Measurements from ENCODE around the gene EWSR1.
A peak's percentile ranks its signal among the peaks of the same experiment; 100 is the strongest.
"Not testable (repeated sequence)": the region's sequence is repeated elsewhere in the genome, so short reads cannot be mapped to it uniquely, and the experiment has no call there.

EWSR1 gene, protein sequence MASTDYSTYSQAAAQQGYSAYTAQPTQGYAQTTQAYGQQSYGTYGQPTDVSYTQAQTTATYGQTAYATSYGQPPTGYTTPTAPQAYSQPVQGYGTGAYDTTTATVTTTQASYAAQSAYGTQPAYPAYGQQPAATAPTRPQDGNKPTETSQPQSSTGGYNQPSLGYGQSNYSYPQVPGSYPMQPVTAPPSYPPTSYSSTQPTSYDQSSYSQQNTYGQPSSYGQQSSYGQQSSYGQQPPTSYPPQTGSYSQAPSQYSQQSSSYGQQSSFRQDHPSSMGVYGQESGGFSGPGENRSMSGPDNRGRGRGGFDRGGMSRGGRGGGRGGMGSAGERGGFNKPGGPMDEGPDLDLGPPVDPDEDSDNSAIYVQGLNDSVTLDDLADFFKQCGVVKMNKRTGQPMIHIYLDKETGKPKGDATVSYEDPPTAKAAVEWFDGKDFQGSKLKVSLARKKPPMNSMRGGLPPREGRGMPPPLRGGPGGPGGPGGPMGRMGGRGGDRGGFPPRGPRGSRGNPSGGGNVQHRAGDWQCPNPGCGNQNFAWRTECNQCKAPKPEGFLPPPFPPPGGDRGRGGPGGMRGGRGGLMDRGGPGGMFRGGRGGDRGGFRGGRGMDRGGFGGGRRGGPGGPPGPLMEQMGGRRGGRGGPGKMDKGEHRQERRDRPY

DNA sequence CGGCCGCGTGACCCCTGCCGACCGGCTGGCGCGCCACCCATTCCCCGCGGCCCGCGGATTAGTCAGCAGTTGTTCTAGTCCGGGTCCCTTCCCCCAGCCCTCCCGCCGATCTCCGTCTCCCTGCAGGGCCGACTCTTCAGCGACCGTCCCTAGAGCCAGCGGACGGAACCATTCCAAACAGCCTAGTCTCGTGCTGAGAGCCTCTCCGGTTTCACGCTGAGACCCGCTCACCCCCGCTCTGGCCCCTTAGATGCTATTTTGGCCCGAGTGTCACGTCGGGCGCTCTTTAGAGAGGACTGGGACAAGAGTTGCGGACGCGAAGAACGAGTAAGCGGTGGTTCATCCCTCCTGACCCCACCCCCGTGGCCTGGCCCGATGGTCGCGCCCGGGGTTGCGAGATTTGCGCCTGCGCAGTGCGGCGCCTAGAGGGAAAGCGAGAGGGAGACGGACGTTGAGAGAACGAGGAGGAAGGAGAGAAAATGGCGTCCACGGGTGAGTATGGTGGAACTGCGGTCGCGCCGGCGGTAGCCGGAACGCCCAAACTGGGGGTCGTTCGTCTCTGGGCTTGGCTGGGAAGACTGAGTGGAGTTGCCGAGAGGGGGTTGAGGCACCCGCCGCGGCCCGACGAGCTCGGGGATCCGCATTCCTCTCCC is at the start of gene EWSR1, which contains the start of gene RHBDD3:
TSS of gene EWSR1 (plus strand) at position 411 of the 653 bp plus-strand sequence. CDS start at position 480, 69 bp downstream.
TSS of gene RHBDD3 (minus strand) at position 124 of the 653 bp plus-strand sequence. CDS start 2,355 bp downstream, outside the sequence.
- DNase-seq (ENCODE audit: low read depth), result peak; percentile 93

DNA sequence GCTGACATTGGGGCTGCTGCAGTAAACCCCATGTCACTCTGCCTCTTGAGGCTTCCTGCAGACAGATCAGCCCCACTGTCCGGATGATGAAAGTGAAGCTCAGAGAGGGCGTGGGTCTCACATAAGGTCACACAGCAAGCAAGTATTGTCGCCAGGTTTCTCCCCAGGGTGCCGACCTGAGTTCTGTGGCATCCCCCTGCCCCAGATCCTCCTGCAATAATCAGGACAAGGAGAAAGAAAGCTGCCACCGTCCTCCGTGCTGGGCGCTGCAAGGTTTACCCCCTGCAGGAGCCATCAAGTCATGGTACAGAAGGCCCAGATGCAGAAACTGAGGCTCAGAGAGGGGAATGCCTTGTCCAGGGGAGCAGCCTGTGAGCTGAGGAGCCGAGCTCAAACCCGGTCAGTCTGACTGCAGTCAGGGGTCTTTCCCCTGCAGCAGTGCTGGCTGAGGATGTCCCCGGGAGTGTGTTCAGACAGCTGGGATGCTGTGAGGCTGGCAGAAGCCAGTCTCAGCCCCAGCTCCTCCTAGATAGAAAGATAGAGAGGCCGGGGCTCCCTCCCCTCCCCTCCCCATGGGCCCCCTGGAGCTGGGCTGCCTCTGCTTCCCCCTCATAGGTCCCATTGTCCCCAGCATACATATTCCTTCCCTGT is 49.2 kb upstream of the EWSR1 start:
- DNase-seq (ENCODE audit: low read depth), result no peak

DNA sequence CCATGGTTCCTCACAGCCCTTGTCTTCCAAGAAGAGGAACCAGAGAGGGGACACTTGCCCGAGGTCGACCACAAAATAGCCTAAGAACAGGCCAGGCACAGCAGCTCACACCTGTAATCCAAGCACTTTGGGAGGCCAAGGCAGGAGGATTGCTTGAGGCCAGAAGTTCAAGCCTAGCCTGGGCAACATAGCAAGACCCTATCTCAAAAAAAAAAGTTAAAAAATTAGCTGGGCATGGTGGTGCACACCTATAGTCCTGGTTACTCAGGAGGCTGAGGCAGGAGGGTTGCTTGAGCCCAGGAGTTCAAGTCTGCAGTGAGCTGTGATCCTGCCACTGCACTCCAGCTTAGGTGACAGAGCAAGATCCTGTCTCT is 48.7 kb upstream of the EWSR1 start:
- DNase-seq (ENCODE audit: low read depth), result not testable (repeated sequence)

DNA sequence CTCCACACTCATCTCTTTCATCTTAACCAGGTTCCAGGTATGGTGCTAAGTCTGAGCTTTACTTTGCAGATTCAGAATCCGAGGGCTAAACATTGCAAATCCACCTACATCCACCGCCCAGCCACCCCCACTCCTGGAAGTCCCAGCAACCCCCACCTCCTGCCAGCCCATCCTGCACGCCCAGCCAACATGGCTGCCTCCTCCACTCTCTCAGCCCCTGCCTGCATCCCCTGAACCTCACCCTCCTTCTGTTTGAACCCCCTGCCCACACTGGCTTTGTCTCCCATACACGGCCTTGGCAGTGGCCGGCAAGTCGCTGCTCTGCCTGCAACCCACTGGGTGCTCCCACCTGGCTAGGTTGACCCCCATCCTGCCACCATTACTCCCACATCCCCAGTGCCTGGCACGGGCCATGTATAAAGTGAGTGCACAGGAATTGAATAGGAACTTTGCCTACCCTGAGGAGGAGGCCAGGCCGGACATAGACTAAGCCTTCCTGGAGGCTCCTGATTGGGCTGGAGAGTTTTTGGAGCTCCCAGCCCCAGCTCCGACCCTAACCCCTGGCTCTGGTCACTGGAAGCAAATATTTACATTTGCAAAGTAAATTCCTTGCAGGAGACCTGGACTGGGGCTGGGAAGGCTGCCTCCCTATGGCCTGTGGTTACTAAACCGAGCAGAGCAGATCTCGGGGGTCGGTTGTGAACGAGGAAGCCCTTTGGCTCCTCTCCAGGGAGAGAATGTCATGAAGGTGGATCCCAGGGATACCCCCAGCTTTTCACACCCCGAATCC is 48.0 kb upstream of the EWSR1 start:
- no peak for DNase-seq (ENCODE audit: low read depth)

DNA sequence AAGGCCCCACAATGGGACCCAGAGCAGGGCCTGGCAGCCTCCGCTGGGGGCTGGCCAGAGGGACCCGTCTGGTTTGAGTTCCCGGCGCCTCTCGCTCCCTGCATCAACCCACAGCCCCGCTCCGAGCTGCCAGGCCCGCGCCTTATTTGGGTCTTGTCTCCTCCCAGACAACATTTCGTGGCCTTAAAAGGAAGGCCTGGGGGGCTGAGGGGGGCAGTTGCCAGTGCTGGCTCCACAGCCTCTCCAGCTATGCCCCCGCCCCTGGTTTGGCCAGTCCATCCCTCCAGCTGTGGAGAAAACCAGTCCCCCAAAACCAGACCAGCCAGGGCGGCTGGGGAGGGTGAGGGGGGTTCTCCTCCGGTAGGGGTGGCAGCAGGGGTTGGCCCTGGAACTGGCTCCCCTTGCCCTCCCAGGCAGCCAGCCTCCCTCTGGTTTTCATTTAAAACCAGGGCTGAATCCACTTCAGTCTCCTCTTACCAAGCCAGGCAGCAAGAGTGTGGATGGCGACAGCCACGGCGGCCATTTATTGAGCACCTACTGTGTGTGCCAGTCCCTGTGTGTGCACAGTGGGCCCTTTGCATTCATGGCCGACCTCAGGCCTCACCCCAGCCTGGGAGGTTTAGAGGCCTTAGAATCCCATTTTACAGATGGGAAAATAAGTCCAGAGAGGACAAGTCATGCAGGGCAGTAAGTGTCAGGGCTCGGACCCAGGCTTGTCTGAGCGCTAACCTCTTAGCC is 43.8 kb upstream of the EWSR1 start:
- no peak for DNase-seq (ENCODE audit: low read depth)

DNA sequence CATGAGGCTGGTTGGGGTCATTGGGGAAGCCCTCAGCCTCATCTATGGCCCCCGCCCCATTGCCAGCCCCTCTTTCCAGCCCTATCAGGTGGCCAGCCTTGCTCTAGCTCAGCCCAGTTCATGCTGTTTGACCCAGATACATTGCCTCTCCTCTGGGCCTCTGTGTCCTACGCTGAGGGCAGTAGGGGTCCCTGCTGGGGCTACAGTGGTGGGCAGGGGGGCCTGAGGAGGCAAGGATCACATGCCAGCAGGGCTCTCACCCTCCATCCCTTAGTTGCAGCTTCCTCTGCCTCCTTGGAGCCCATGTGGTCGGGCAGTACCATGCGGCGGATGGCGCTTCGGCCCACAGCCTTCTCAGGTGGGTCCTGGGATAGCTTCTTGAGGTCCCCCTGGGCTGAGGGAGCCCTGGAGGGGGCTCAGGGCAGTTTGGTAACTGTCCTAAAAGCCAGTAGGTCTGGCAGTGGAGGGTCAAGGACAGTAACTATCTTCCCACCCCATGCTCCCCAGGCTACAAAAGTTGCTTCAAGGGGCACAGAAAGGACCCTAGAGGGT is 43.1 kb upstream of the EWSR1 start:
- DNase-seq (ENCODE audit: low read depth), result no peak

DNA sequence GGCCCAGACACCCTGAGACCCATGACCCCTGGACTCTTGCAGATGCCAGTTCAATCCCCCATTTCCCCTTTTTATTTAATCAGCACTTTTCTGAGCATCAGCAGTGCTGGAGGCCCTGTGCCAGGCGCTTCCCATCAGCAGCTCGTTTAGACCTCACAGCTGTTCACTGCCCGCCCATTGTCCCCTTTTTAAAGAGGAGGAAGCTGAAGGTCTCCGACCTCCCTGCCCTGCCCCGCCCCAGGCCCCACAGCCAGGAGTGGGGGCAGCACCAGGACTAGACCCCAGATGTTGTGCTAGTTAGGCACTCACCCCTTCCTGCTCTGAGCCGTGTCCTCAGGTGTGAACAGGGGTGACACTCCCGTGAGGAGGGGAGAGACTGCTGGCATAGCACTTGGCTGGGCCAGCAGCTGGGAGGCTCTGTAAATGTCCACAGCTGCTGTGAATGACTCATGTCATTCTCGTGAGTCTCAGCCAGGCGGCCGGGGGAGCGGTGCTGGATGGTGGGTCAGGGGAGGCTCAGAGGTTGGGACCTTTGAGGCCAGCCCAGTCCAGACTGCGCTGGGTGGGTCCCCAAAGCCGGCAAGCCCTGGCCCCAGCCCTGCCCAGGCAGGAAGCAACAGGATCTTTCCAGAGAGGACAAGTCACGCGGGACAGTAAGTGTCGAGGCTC is 42.5 kb upstream of the EWSR1 start:
- no peak for DNase-seq (ENCODE audit: low read depth)

DNA sequence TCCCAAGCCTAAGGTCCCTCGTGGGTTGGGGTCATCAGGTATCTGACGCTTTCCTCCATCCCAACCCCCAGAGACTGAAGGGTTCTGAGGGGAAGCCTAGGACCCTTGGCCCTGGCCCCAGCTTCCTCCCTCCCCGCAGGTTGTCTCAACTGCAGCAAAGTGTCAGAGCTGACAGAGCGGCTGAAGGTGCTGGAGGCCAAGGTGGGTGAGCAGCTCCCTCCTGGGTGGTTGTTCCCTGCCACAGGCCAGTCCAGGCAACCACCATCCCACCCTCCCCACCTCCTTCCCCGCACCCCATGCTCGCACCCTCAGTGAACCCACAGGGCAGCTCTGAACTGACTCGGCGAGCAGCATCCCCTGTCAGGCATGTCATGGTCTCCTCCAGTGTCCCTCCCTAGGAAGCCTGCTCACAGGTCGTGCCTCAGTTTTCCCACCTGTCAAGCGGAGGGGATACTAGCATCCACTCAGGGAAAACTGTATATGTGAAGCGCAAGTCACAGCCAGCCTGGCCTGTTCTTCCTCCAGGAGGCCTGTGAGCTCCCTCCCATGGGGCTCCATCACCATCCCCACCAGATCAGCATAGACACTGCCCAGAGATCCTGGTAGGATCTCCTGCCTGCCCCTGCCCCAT is 41.6 kb upstream of the EWSR1 start:
- no peak for DNase-seq (ENCODE audit: low read depth)

DNA sequence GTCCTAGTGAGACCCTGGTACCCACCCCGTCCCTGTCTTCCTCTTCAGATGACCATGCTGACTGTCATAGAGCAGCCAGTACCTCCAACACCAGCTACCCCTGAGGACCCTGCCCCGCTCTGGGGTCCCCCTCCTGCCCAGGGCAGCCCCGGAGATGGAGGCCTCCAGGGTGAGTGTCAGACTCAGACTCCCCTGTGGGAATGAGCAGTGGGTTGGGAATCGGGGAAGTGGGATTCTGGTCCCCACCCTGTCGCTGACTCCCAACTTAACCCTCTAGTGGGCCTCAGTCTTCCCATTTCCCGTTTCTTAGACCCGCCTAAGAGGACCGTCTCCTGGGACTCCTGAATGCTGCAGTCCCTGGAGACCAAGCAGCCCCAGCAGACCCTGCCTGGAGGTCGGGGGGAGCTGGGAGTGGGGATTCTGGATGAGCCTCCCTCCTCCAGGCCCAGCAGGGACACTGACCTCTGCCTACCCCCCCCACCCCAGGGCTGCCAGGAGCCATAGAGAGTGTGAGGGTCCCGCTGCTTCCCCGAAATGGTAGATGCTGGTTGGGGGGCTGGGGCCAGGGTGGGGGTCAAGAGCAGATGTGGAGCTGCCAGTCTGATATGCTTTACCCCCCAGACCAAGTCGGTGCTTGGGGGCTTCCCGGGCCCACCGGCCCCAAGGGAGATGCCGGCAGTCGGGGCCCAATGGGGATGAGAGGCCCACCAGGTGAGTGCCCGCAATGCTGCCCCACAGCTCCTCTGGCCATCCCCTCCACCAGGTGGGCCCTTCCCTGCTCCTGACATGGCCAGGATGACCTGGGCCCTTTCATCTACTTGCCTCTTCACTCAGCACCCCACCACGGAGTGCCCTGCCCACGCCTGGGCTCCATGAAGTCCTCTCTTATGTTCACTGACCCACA is 36.8 kb upstream of the EWSR1 start:
- no peak for DNase-seq (ENCODE audit: low read depth)

DNA sequence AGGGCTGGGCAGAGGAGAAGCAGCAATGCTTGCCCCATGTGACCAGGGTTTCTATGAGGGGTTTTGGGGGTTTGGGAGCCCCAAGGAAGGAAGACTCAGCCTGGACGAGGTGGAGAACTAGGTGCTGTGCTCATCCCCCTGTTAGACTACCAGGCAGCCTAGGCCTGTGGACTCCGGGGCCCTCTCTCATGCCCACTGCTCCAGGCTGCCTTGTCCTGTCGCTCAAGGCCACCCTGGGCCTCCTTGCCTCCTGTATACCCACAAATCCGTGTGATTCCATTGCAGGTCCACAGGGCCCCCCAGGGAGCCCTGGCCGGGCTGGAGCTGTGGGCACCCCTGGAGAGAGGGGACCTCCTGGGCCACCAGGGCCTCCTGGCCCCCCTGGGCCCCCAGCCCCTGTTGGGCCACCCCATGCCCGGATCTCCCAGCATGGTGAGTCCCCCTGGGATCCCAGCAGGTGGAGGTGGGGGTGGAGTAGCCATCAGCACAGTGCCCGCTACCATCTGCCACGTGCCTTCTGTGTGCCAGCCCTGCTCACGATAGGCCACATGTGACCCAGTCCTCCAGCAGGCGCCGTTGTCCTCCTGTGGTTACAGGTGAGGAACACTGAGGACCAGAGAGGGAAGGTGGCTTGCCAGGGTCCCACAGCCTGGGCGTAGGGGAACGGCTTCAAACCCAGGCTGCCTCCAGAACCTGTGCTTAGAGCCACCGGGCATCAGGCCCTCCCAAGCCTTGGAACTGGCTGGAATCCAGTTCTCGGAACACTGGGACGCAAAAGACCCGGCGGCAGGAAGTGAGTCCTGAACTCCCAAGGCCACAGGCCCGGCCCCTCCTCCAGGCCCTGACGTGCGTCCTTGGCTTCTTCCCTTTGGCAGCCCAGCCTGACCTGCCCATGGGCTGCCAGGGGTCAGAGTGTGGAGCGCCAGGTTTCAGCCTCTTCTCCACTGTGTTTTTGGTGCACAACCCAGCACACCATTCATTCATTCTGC is 35.8 kb upstream of the EWSR1 start:
- no peak for DNase-seq (ENCODE audit: low read depth)

DNA sequence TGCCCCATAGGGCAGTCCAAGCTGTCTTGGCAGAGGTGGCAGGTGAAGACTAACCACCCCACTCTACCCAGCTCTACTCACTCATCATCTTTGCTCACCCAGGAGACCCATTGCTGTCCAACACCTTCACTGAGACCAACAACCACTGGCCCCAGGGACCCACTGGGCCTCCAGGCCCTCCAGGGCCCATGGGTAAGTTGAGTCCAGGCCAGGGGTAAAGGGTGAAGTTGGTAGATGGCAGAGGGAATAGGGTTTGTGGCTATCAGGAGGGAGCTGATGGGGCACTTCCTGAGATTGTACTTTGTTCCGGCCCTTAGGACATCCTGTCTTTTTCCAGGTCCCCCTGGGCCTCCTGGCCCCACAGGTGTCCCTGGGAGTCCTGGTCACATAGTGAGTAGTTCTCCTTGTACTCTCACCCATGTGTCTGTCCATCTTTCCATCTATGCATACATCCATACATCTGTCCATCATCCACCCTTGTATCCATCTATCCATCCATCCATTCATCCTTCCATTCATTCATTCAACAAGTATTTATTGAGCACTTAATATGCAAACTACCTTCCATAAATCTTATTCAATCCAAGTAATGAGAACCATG is 34.7 kb upstream of the EWSR1 start:
- DNase-seq (ENCODE audit: low read depth), result no peak

DNA sequence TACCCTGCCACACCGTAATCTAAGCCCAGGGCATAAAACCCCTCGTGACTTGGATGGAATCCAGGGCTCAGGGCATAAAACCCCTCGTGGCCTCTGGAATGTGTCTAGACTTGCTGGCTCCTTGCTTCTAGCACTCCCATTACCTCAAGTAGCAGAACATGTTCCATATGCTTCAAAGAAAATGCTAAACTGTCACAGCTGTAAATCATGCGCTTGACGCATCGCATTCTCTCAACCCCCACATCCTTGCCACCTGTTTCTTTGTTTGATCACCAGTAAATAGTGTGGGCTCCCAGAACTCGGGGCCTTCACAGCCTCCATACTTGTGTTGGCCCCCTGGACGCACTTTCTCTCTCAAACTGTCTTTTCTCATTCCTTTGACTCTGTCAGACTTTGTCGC is 27.6 kb upstream of the EWSR1 start:
- DNase-seq (ENCODE audit: low read depth), result not testable (repeated sequence)

DNA sequence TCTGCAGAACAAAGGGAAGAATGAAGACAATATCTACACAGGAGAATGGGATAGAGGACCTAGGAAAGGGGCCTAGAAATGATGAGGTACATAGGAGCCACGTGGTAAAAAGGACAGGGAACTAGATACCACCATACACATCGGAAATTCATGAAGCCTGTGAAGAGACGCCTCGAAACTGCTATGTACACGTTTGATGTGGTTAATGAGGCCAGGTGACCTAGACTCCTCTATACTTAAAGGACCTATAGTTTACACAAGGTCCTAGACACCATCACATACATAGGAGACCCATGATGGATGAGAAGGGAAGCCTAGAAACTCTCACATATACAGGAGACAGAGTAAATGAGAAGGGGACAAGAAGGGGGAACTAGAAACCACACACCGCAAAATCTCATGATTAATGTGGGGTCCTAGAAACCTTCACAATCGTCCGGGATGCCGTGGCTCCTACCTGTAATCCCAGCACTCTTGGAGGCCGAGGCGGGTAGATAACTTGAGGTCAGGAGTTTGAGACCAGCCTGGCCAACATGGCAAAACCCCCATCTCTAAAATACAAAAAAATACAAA is 24.1 kb upstream of the EWSR1 start:
- no peak for DNase-seq (ENCODE audit: low read depth)

DNA sequence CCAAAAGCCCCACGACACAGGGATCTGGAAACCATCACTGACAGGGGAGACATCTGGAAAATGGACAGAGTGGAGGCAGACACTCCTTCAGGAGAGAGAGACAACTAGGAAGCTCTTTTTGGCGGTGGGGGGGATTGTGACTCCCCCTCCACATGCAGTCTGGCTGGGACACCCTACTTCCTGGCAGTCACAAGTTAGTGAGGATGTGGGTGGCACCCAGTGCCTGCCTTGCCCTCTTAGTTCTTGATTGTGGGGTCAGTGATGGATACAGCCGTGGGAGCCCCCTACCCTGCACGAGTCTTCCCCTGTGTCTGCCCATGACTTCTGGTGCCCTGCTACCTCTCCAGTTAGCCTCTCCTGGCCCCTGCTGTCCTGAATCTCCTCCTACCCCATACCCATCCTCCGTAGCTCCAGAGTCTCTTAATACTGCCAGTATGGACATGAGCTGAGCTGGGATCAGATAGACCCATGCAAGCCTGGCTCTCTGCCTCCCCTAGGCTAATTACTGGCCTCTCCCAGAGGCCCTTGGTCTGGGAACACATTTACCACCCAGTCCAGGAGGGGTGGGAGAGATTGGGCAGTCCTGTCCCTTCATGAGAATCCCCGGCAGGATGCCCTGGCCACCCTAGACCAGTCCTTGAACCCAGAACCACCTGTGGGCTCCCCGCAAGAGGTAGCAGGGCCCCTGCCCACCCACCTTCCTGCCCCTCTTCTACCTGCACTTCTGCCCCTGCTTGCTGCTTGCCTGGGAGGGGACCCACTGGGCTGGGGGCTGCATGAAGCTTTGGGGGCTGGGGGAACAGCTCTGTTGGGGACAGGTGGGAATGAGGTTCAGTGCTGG is 23.1 kb upstream of the EWSR1 start:
- no peak for DNase-seq (ENCODE audit: low read depth)

DNA sequence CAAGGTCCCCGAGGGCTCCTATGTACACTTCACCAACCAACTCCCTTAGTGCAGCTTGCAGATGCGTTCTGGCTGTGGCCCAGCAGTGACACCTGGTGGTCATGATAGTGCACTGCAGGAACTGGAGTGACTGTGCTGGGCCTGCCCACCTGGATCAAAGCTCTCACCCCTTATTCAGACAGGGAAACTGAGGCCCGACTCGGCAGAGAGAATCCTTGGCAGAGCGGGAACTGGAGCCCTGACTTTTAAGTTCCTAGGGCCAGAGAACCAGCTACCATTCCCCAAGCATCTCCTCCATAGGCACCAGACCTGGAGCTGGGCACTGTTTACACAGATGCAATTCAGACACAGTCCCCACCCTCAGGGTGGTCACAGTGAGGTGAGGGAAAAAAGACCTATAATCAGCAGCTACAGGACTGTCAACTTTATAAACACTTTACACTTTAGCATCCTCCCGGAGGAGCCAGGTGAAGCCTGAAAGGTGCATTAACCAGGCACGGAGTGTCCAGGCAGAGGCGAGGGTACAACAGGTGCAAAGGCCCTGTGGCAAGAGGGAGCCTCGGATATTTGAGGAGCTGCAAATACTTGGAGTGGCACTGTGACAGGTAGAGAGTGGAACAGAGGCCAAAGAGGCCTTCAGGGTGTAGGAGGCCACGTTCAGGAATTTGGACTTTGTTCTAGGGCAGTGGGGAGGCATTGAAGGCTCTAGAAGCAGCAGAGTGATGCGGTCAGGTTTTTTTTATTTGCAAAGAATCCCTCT is 22.3 kb upstream of the EWSR1 start:
- DNase-seq (ENCODE audit: low read depth), result peak; percentile 48

All from activated T-helper 9 cell treated with anti-CD3 and anti-CD28 coated beads, Interleukin-2, amount 50 U/mL, for 16 hours (primary cell).